HepG2 (cell line): ENCODE data around the gene AXIN2.

Experiments used
- ATF2 ChIP-seq: sonication (generic); formaldehyde crosslinking; IDR thresholded peaks from 2 replicates; pipeline ENCODE4 v1.4.0; 2020; ENCODE audit warnings: missing genetic modification reagents
- BCL3 ChIP-seq: sonication (generic); formaldehyde crosslinking; IDR thresholded peaks from 2 replicates; pipeline ENCODE4 v1.5.1; 2020; ENCODE audit warnings: mild to moderate bottlenecking, missing genetic modification reagents, moderate library complexity
- IKZF4 ChIP-seq: sonication (generic); formaldehyde crosslinking; IDR thresholded peaks from 2 replicates; pipeline ENCODE4 v1.5.1; 2020; ENCODE audit warnings: borderline replicate concordance, mild to moderate bottlenecking, low read depth, missing genetic modification reagents; ENCODE audit errors: not compliant biosample characterization
- JUN ChIP-seq: sonication (generic); formaldehyde crosslinking; IDR thresholded peaks from 2 replicates; pipeline ENCODE4 v1.4.0; 2020; ENCODE audit warnings: mild to moderate bottlenecking, missing genetic modification reagents

- TF ChIP-seq IKZF4 (CRISPR knock-in tag) (no peak), BCL3 (no peak), JUN (CRISPR knock-in tag) (no peak), ATF2 (CRISPR knock-in tag) (no peak)
Observed at GRCh38 chr17:65576939-65577338, 15.5 kb upstream of the AXIN2 start.
